ENCODE data around the gene MEIOB. TPM values are rescaled to one million over a fixed set of nuclear protein-coding genes. Genes with fewer than 3 reads are reported as not detected.
"Not testable (repeated sequence)": the region's sequence is repeated elsewhere in the genome, so short reads cannot be mapped to it uniquely, and the experiment has no call there.

Gene MEIOB
- total RNA-seq, 5 donors from 2014 or later (not counting 1 experiment from before 2014, with no cell fraction given) = 0.26 TPM; not detected in 4

- CTCF ChIA-PET = no interaction called here
- Mint-ChIP-seq H3K4me1 (no peaks in the 10 kb centered on the region), H3K4me3 (no peak overlapping the region), H3K27me3 (peaks cover 20 to 31% of the 10 kb centered on the region in 2 donors), H3K9me3 (no peaks in the 10 kb centered on the region), H3K27ac (no peak overlapping the region), H3K36me3 (no peaks in the 10 kb centered on the region)
- Histone ChIP-seq H3K27me3 (replicated peaks in 1 of 2; ENCODE audit: control insufficient read depth in 2 of 2, extremely low read depth in 1 of 2, insufficient read depth in 2 of 2, low read length in 1 of 2) (peaks cover 0 to 36% of the 10 kb centered on the region in 2 experiments), H3K36me3 (ENCODE audit: control insufficient read depth in 2 of 2, extremely low read depth in 1 of 2, insufficient read depth in 1 of 2, low read length in 1 of 2) (no peaks in the 10 kb centered on the region), H3K9me3 (no peaks in the 10 kb centered on the region), H3K4me3 (ENCODE audit: control insufficient read depth in 1 of 2, extremely low read depth in 1 of 2, low read length in 1 of 2) (no peak overlapping the region), H3K27ac (ENCODE audit: low read length) (no peak overlapping the region), H3K4me1 (ENCODE audit: control insufficient read depth in 1 of 2, extremely low read depth in 1 of 2, insufficient read depth in 2 of 2, low read length in 2 of 2) (no peaks in the 10 kb centered on the region)
- WGBS (ENCODE audit: insufficient coverage) = 57% methylated on average over 2 of the region's 4 CpGs
- ATAC-seq (replicated peaks in 1 of 4) = no peak
- POLR2A ChIA-PET = no interaction called here
- DNase-seq = no peak
These were observed 18.7 kb upstream of the MEIOB start for GRCh38 chr16:1890708-1891050.

GRCh38 chr16:1890024-1890707, 18.2 kb upstream of the MEIOB start:
- H3K9me3 ChIP-seq = no peaks in the 10 kb centered on the region
- Mint-ChIP-seq H3K4me1 (no peaks in the 10 kb centered on the region), H3K27ac (no peak overlapping the region), H3K27me3 (peaks cover 21 to 31% of the 10 kb centered on the region in 2 donors), H3K36me3 (no peaks in the 10 kb centered on the region), H3K4me3 (no peak overlapping the region), H3K9me3 (no peaks in the 10 kb centered on the region)
- 78% methylated on average over 7 of the region's 16 CpGs for WGBS (ENCODE audit: insufficient coverage)
- no peak overlapping the region for H3K27ac ChIP-seq (ENCODE audit: low read length)
- ATAC-seq (replicated peaks in 1 of 4) = no peak
- no peak for DNase-seq
- H3K4me3 ChIP-seq (ENCODE audit: control insufficient read depth in 1 of 2, extremely low read depth in 1 of 2, low read length in 1 of 2) = no peak overlapping the region
- CTCF ChIA-PET = no interaction called here
- no peaks in the 10 kb centered on the region for H3K36me3 ChIP-seq (ENCODE audit: control insufficient read depth in 2 of 2, extremely low read depth in 1 of 2, insufficient read depth in 1 of 2, low read length in 1 of 2)
- no peaks in the 10 kb centered on the region for H3K4me1 ChIP-seq (ENCODE audit: control insufficient read depth in 1 of 2, extremely low read depth in 1 of 2, insufficient read depth in 2 of 2, low read length in 2 of 2)
- peaks cover 0 to 36% of the 10 kb centered on the region in 2 experiments for H3K27me3 ChIP-seq (replicated peaks in 1 of 2; ENCODE audit: control insufficient read depth in 2 of 2, extremely low read depth in 1 of 2, insufficient read depth in 2 of 2, low read length in 1 of 2)
- POLR2A ChIA-PET = interaction anchor here in 1 of 2 donors (0.7 kb wide), 1 partner anchor 1363 kb away, joined by 5 read pairs; no protein-coding TSS in a partner anchor

- H3K4me3 ChIP-seq (ENCODE audit: control insufficient read depth in 1 of 2, extremely low read depth in 1 of 2, low read length in 1 of 2) = no peak overlapping the region
- 87% methylated on average over 7 of the region's 14 CpGs for WGBS (ENCODE audit: insufficient coverage)
- no peaks in the 10 kb centered on the region for H3K4me1 Mint-ChIP-seq
- POLR2A ChIA-PET = no interaction called here
- peaks cover 0 to 36% of the 10 kb centered on the region in 2 experiments for H3K27me3 ChIP-seq (replicated peaks in 1 of 2; ENCODE audit: control insufficient read depth in 2 of 2, extremely low read depth in 1 of 2, insufficient read depth in 2 of 2, low read length in 1 of 2)
- H3K27me3 Mint-ChIP-seq = peaks cover 24 to 29% of the 10 kb centered on the region in 2 donors
- H3K9me3 Mint-ChIP-seq = no peaks in the 10 kb centered on the region
- no peak overlapping the region for H3K27ac Mint-ChIP-seq
- ATAC-seq (replicated peaks in 1 of 4) (no peak), DNase-seq (no peak)
- CTCF ChIA-PET = interaction anchor here in 1 of 2 donors (0.9 kb wide), 1 partner anchor 13 kb away, joined by 4 read pairs; no protein-coding TSS in a partner anchor
- H3K27ac ChIP-seq (ENCODE audit: low read length) = no peak overlapping the region
- H3K9me3 ChIP-seq = no peaks in the 10 kb centered on the region
- no peaks in the 10 kb centered on the region for H3K4me1 ChIP-seq (ENCODE audit: control insufficient read depth in 1 of 2, extremely low read depth in 1 of 2, insufficient read depth in 2 of 2, low read length in 2 of 2)
- no peaks in the 10 kb centered on the region for H3K36me3 ChIP-seq (ENCODE audit: control insufficient read depth in 2 of 2, extremely low read depth in 1 of 2, insufficient read depth in 1 of 2, low read length in 1 of 2)
- no peak overlapping the region for H3K4me3 Mint-ChIP-seq
- H3K36me3 Mint-ChIP-seq = no peaks in the 10 kb centered on the region
These were observed 15.9 kb upstream of the MEIOB start for GRCh38 chr16:1887711-1888354.

GRCh38 chr16:1884889-1885288, 12.9 kb upstream of the MEIOB start:
- H3K4me3 ChIP-seq (ENCODE audit: control insufficient read depth in 1 of 2, extremely low read depth in 1 of 2, low read length in 1 of 2) = no peak overlapping the region
- ATAC-seq (replicated peaks in 1 of 4) = no peak
- H3K27me3 Mint-ChIP-seq = peaks cover 15 to 17% of the 10 kb centered on the region in 2 donors
- no peaks in the 10 kb centered on the region for H3K36me3 ChIP-seq (ENCODE audit: control insufficient read depth in 2 of 2, extremely low read depth in 1 of 2, insufficient read depth in 1 of 2, low read length in 1 of 2)
- ChIA-PET POLR2A (no interaction called here), CTCF (no interaction called here)
- H3K27me3 ChIP-seq (replicated peaks in 1 of 2; ENCODE audit: control insufficient read depth in 2 of 2, extremely low read depth in 1 of 2, insufficient read depth in 2 of 2, low read length in 1 of 2) = peaks cover 2 to 43% of the 10 kb centered on the region in 2 experiments
- no peak overlapping the region for H3K4me3 Mint-ChIP-seq
- H3K9me3 ChIP-seq = no peaks in the 10 kb centered on the region
- H3K4me1 ChIP-seq (ENCODE audit: control insufficient read depth in 1 of 2, extremely low read depth in 1 of 2, insufficient read depth in 2 of 2, low read length in 2 of 2) = no peaks in the 10 kb centered on the region
- no peak for DNase-seq
- 72% methylated on average over 3 of the region's 5 CpGs for WGBS (ENCODE audit: insufficient coverage)
- no peaks in the 10 kb centered on the region for H3K36me3 Mint-ChIP-seq
- no peaks in the 10 kb centered on the region for H3K9me3 Mint-ChIP-seq
- H3K27ac Mint-ChIP-seq = no peak overlapping the region
- H3K4me1 Mint-ChIP-seq = no peaks in the 10 kb centered on the region
- no peak overlapping the region for H3K27ac ChIP-seq (ENCODE audit: low read length)

GRCh38 chr16:1884155-1884760, 12.3 kb upstream of the MEIOB start:
- Histone ChIP-seq H3K27ac (ENCODE audit: low read length) (no peak overlapping the region), H3K36me3 (ENCODE audit: control insufficient read depth in 2 of 2, extremely low read depth in 1 of 2, insufficient read depth in 1 of 2, low read length in 1 of 2) (no peaks in the 10 kb centered on the region), H3K4me3 (ENCODE audit: control insufficient read depth in 1 of 2, extremely low read depth in 1 of 2, low read length in 1 of 2) (no peak overlapping the region), H3K27me3 (replicated peaks in 1 of 2; ENCODE audit: control insufficient read depth in 2 of 2, extremely low read depth in 1 of 2, insufficient read depth in 2 of 2, low read length in 1 of 2) (peaks cover 2 to 40% of the 10 kb centered on the region in 2 experiments), H3K9me3 (no peaks in the 10 kb centered on the region), H3K4me1 (ENCODE audit: control insufficient read depth in 1 of 2, extremely low read depth in 1 of 2, insufficient read depth in 2 of 2, low read length in 2 of 2) (no peaks in the 10 kb centered on the region)
- Mint-ChIP-seq H3K27me3 (peaks cover 15 to 18% of the 10 kb centered on the region in 2 donors), H3K4me1 (no peaks in the 10 kb centered on the region), H3K4me3 (no peak overlapping the region), H3K27ac (no peak overlapping the region), H3K9me3 (no peaks in the 10 kb centered on the region), H3K36me3 (no peaks in the 10 kb centered on the region)
- ATAC-seq (replicated peaks in 1 of 4) (peak in 1 of 4 experiments; percentile 43), DNase-seq (peak in 1 of 35 experiments; percentile 18)
- WGBS (ENCODE audit: insufficient coverage) = 78% methylated on average over 9 of the region's 13 CpGs
- ChIA-PET CTCF (no interaction called here), POLR2A (interaction anchor here in 1 of 2 donors (0.6 kb wide), 1 partner anchor 8 kb away, joined by 4 read pairs; no protein-coding TSS in a partner anchor)

- H3K4me3 Mint-ChIP-seq; ATAC-seq (replicated peaks in 1 of 4); H3K4me1 Mint-ChIP-seq; H3K4me1 ChIP-seq (ENCODE audit: control insufficient read depth in 1 of 2, extremely low read depth in 1 of 2, insufficient read depth in 2 of 2, low read length in 2 of 2); POLR2A ChIA-PET; H3K36me3 ChIP-seq (ENCODE audit: control insufficient read depth in 2 of 2, extremely low read depth in 1 of 2, insufficient read depth in 1 of 2, low read length in 1 of 2); H3K27ac ChIP-seq (ENCODE audit: low read length); H3K4me3 ChIP-seq (ENCODE audit: control insufficient read depth in 1 of 2, extremely low read depth in 1 of 2, low read length in 1 of 2); DNase-seq; H3K9me3 Mint-ChIP-seq; H3K9me3 ChIP-seq; H3K27ac Mint-ChIP-seq; CTCF ChIA-PET; H3K36me3 Mint-ChIP-seq: not testable (repeated sequence)
- peaks cover 2 to 46% of the 10 kb centered on the region in 2 experiments for H3K27me3 ChIP-seq (replicated peaks in 1 of 2; ENCODE audit: control insufficient read depth in 2 of 2, extremely low read depth in 1 of 2, insufficient read depth in 2 of 2, low read length in 1 of 2)
- peaks cover 20 to 27% of the 10 kb centered on the region in 2 donors for H3K27me3 Mint-ChIP-seq
- WGBS (ENCODE audit: insufficient coverage) = 84% methylated on average over 6 of the region's 9 CpGs
These were observed 9.2 kb upstream of the MEIOB start for GRCh38 chr16:1881172-1881571.
